Endothelial cell of umbilical vein (primary cell): ENCODE data around the gene MRPL42. TPM values are rescaled to one million over a fixed set of nuclear protein-coding genes. Genes with fewer than 3 reads are reported as not detected.
"Not testable (repeated sequence)": the region's sequence is repeated elsewhere in the genome, so short reads cannot be mapped to it uniquely, and the experiment has no call there.

Source experiments
- BruUV-seq: library from RNA; stranded (reverse); fragments of 400-500 nt; replicated peaks from 2 replicates; lab custom pipeline; 2021; lab: Mats Ljungman, UMichigan
- CTCF ChIA-PET: fragments of 300-600, 350-600 bp; sonication (Branson Sonifier 250); formaldehyde crosslinking; loops from one replicate; lab custom pipeline; 2021; ENCODE audit warnings: antibody characterized with exemption, inconsistent platforms; lab: Charles Lee
- POLR2A ChIA-PET: fragments of 300-600, 350-600 bp; sonication (Branson Sonifier 250); formaldehyde crosslinking; loops from one replicate; lab custom pipeline; 2021; ENCODE audit warnings: antibody characterized with exemption, inconsistent platforms; lab: Charles Lee
- DNase-seq: peaks from one replicate; pipeline ENCODE4 v3.0.0-alpha.2; 2011; ENCODE audit warnings: low read depth, low spot score
- FAIRE-seq: peaks from 2 replicates; lab custom pipeline; 2011; peaks lifted over from hg19 to GRCh38; lab: Jason Lieb, UNC
- H2AFZ ChIP-seq: 2 replicates; pipeline ENCODE4 v1.6.0; 2012; ENCODE audit warnings: low read depth, low read length, control low read depth, inconsistent platforms
- H3K27ac ChIP-seq: 2 replicates; pipeline ENCODE4 v1.5.1; 2011; ENCODE audit warnings: low read depth, mild to moderate bottlenecking, control low read depth, low read length, moderate library complexity; ENCODE audit not compliant: insufficient read depth
- H3K27me3 ChIP-seq, 2 experiments: 2 replicates each; pipeline versions ENCODE4 v1.6.0 to v1.6.1; 2011; ENCODE audit warnings: low read length in 2 of 2, mixed read lengths in 1 of 2; ENCODE audit not compliant: control insufficient read depth in 2 of 2, insufficient read depth in 2 of 2
- H3K36me3 ChIP-seq, 2 experiments: 2 replicates in 1 of 2; 3 replicates in 1 of 2; pipeline ENCODE4 v1.5.1; 2011; ENCODE audit warnings: low read length in 2 of 2, mild to moderate bottlenecking in 1 of 2, moderate library complexity in 1 of 2; ENCODE audit not compliant: control insufficient read depth in 2 of 2, insufficient read depth in 2 of 2; ENCODE audit errors: extremely low read depth in 1 of 2
- H3K4me1 ChIP-seq: 3 replicates; pipeline ENCODE4 v1.5.1; 2011; ENCODE audit warnings: mild to moderate bottlenecking, low read length; ENCODE audit not compliant: control insufficient read depth, insufficient read depth; ENCODE audit errors: extremely low read depth
- H3K4me2 ChIP-seq: 2 replicates; pipeline ENCODE4 v1.6.1; 2011; ENCODE audit warnings: low read length, control low read depth, mixed read lengths; ENCODE audit not compliant: insufficient read depth
- H3K4me3 ChIP-seq, 3 experiments: fragments of 200-600 bp in 1 of 3; sonication (generic), shearing (Covaris generic) in 1 of 3; replicated peaks in 1 of 3; 2 replicates each; pipeline ENCODE4 v1.5.1; 2011 to 2016; ENCODE audit warnings: control low read depth in 3 of 3, low read length in 3 of 3, mild to moderate bottlenecking in 2 of 3, inconsistent platforms in 1 of 3, low read depth in 1 of 3, moderate library complexity in 1 of 3; ENCODE audit not compliant: insufficient read depth in 1 of 3
- H3K79me2 ChIP-seq: 2 replicates; pipeline ENCODE4 v1.6.0; 2012; ENCODE audit warnings: low read length, inconsistent platforms; ENCODE audit not compliant: control insufficient read depth, insufficient read depth
- H3K9ac ChIP-seq: replicated peaks from 2 replicates; pipeline ENCODE3; 2011; ENCODE audit warnings: low read length, control low read depth; ENCODE audit not compliant: insufficient read depth; ENCODE audit errors: extremely low read depth
- H3K9me1 ChIP-seq: replicated peaks from 3 replicates; pipeline ENCODE4 v1.6.0; 2011; ENCODE audit warnings: mild to moderate bottlenecking, low read length; ENCODE audit not compliant: control insufficient read depth, insufficient read depth; ENCODE audit errors: extremely low read depth
- H3K9me3 ChIP-seq: replicated peaks from 2 replicates; pipeline ENCODE4 v1.5.1; 2012; ENCODE audit warnings: low read length, inconsistent platforms; ENCODE audit not compliant: control insufficient read depth, insufficient read depth
- H4K20me1 ChIP-seq: replicated peaks from 2 replicates; pipeline ENCODE3; 2011; ENCODE audit warnings: mild to moderate bottlenecking, low read length; ENCODE audit not compliant: control insufficient read depth, insufficient read depth; ENCODE audit errors: extremely low read depth
- GATA2 ChIP-seq: IDR thresholded peaks from 2 replicates; pipeline ENCODE4 v1.7.0; 2011; ENCODE audit warnings: low read depth, mild to moderate bottlenecking, moderate library complexity, mixed read lengths, low read length; ENCODE audit not compliant: insufficient read length, insufficient read depth
- POLR2A ChIP-seq: IDR thresholded peaks from 2 replicates; pipeline ENCODE4 v1.6.1; 2012; ENCODE audit warnings: low read depth, mild to moderate bottlenecking, control low read depth, low read length
- POLR2AphosphoS5 ChIP-seq: IDR thresholded peaks from 2 replicates; pipeline ENCODE4 v1.6.1; 2012; ENCODE audit warnings: low read depth, mild to moderate bottlenecking, control low read depth, low read length, moderate library complexity; ENCODE audit not compliant: insufficient read depth
- dilution Hi-C: fragments of 300-500 bp; cut with MboI; formaldehyde crosslinking; loops from one replicate; pipeline ENCODE4 v1.15.0; 2019; ENCODE audit warnings: low sequenced_read_pairs; ENCODE audit not compliant: extremely low pct_ligation_motif_present
- intact Hi-C: fragments of 100-400 bp; cut with micrococcal nuclease; formaldehyde crosslinking; loops from one replicate; pipeline ENCODE4 v1.10.0; 2022
- polyA plus RNA-seq, 4 experiments: library from polyadenylated mRNA; depleted of rRNA in 3 of 4; stranded (reverse) in 3 of 4; unstranded in 1 of 4; fragments of >200 nt; gene quantifications; 2 replicates each; pipeline versions ENCODE4 v1.2.1 to v1.2.3, GENCODE V29; 2011 to 2012; ENCODE audit warnings: missing spikeins in 1 of 4
- total RNA-seq: library from RNA; stranded (reverse); gene quantifications from 2 replicates; pipeline ENCODE4 v1.2.3, GENCODE V29; 2021

The MRPL42 gene
- total and polyA plus RNA-seq, 2 donors (not counting 3 experiments of a cell fraction or from before 2014, with no cell fraction given) = 38.5 to 61.2 TPM

- intact Hi-C loops (no loop called here), dilution Hi-C loops (no loop called here)
- Histone ChIP-seq H4K20me1 (no peaks in the 10 kb centered on the region), H3K4me2 (no peak overlapping the region), H3K9ac (no peak overlapping the region), H2AFZ (no peak overlapping the region), H3K9me3 (no peaks in the 10 kb centered on the region), H3K27me3 (no peaks in the 10 kb centered on the region), H3K4me3 (no peak overlapping the region), H3K79me2 (no peaks in the 10 kb centered on the region), H3K9me1 (no peaks in the 10 kb centered on the region), H3K27ac (no peak overlapping the region), H3K4me1 (no peaks in the 10 kb centered on the region), H3K36me3 (no peaks in the 10 kb centered on the region)
- DNase-seq (no peak), FAIRE-seq (no peak)
- BruUV-seq = no TSS peak
- no peak for TF ChIP-seq POLR2A
- no peak for TF ChIP-seq POLR2AphosphoS5
- no peak for TF ChIP-seq GATA2
- ChIA-PET CTCF (interaction anchor here (1.5 to 2.4 kb wide), 2 partner anchors 50 to 550 kb away, joined by 4 to 11 read pairs; no protein-coding TSS in a partner anchor), POLR2A (no interaction called here)
Observed at GRCh38 chr12:93552427-93552826, 85.1 kb downstream of the MRPL42 start.

- H4K20me1 ChIP-seq, H3K4me2 ChIP-seq, POLR2A ChIA-PET, dilution Hi-C loops, DNase-seq, H3K79me2 ChIP-seq, H3K27ac ChIP-seq, H3K4me3 ChIP-seq, H3K9me3 ChIP-seq, intact Hi-C loops, H3K9ac ChIP-seq, H3K9me1 ChIP-seq, BruUV-seq, FAIRE-seq, H2AFZ ChIP-seq, H3K36me3 ChIP-seq, H3K27me3 ChIP-seq, H3K4me1 ChIP-seq: not testable (repeated sequence)
- CTCF ChIA-PET = interaction anchor here (1.5 kb wide), 1 partner anchor 12 kb away, joined by 3 read pairs; no protein-coding TSS in a partner anchor
Observed at GRCh38 chr12:93557879-93558278, 90.6 kb downstream of the MRPL42 start.

GRCh38 chr12:93558685-93559084, 91.4 kb downstream of the MRPL42 start:
- intact Hi-C loops, FAIRE-seq, H3K9me1 ChIP-seq, H4K20me1 ChIP-seq, H3K79me2 ChIP-seq, H3K4me2 ChIP-seq, H3K27ac ChIP-seq, H3K27me3 ChIP-seq, DNase-seq, H3K4me3 ChIP-seq, H3K9me3 ChIP-seq, H2AFZ ChIP-seq, H3K4me1 ChIP-seq, H3K9ac ChIP-seq, dilution Hi-C loops, BruUV-seq, POLR2A ChIA-PET, H3K36me3 ChIP-seq: not testable (repeated sequence)
- CTCF ChIA-PET = interaction anchor here (1.5 kb wide), 1 partner anchor 11 kb away, joined by 3 read pairs; no protein-coding TSS in a partner anchor
